ENCODE data around the gene EIF4H. TPM values are rescaled to one million over a fixed set of nuclear protein-coding genes. Genes with fewer than 3 reads are reported as not detected.

Gene EIF4H
- total and polyA plus RNA-seq, 2 of the 8 experiments (the other 6 are each of a cell fraction or from before 2014, with no cell fraction given), result 323 to 382 TPM

- Histone ChIP-seq H3K4me1 (replicated peaks in 1 of 4; ENCODE audit: control insufficient read depth in 3 of 4, insufficient read depth in 4 of 4, low read length in 3 of 4) (peaks cover 0 to 2% (median 0%) of the 10 kb centered on the region in 4 experiments; a peak in 3 of 7 replicates), H3K9ac (replicated peaks in 1 of 4; ENCODE audit: extremely low read depth in 1 of 4, low read depth in 3 of 4, low read length in 3 of 4) (no peak overlapping the region), H3K4ac (replicated peaks; ENCODE audit: insufficient read length, low read depth, low read length) (no peak overlapping the region), H2AK5ac (ENCODE audit: low read depth, low read length) (no peak overlapping the region), H4K8ac (ENCODE audit: extremely low read depth, insufficient read depth, low read length) (no peak overlapping the region), H2AFZ (ENCODE audit: low read length) (no peak overlapping the region), H4K91ac (replicated peaks; ENCODE audit: insufficient read length, low read length) (no peak overlapping the region), H2BK20ac (ENCODE audit: low read length) (no peak overlapping the region), H4K5ac (ENCODE audit: insufficient read length, low read depth, low read length) (no peak overlapping the region), H3K9me3 (ENCODE audit: insufficient read depth in 2 of 2, low read depth in 1 of 2, low read length in 1 of 2) (no peaks in the 10 kb centered on the region), H3K4me2 (ENCODE audit: insufficient read depth in 1 of 2, low read depth in 2 of 2, low read length in 2 of 2) (no peak overlapping the region), H2BK5ac (ENCODE audit: low read depth, low read length) (no peak overlapping the region), H2BK12ac (ENCODE audit: low read depth, low read length) (no peak overlapping the region), H3K27me3 (replicated peaks in 1 of 4; ENCODE audit: control insufficient read depth in 3 of 4, extremely low read depth in 1 of 4, insufficient read depth in 3 of 4, low read length in 3 of 4) (no peaks in the 10 kb centered on the region), H3K4me3 (ENCODE audit: extremely low read depth in 1 of 4, insufficient read depth in 2 of 4, low read depth in 3 of 4, low read length in 4 of 4) (no peak overlapping the region), H3K27ac (ENCODE audit: low read depth, low read length) (no peak overlapping the region), H2BK15ac (ENCODE audit: low read length) (no peak overlapping the region), H3K56ac (replicated peaks; ENCODE audit: insufficient read length, low read depth, low read length) (no peak overlapping the region), H3K36me3 (ENCODE audit: control insufficient read depth in 2 of 4, insufficient read depth in 4 of 4, low read length in 3 of 4) (peaks cover 0 to 5% (median under 1%) of the 10 kb centered on the region in 4 experiments; a peak in 3 of 8 replicates), H3K23me2 (ENCODE audit: low read depth, low read length) (no peaks in the 10 kb centered on the region), H3K18ac (ENCODE audit: extremely low read depth, low read length) (no peak overlapping the region), H3K79me1 (ENCODE audit: low read depth, low read length) (no peaks in the 10 kb centered on the region), H3K14ac (ENCODE audit: insufficient read length) (no peak overlapping the region), H3K79me2 (ENCODE audit: control insufficient read depth in 1 of 2, insufficient read depth in 2 of 2, low read length in 2 of 2) (no peaks in the 10 kb centered on the region), H2BK120ac (replicated peaks; ENCODE audit: low read depth, low read length) (no peak overlapping the region), H4K20me1 (replicated peaks in 1 of 2; ENCODE audit: control insufficient read depth in 1 of 2, insufficient read depth in 2 of 2, low read length in 2 of 2) (peaks cover 0 to 6% of the 10 kb centered on the region in 2 experiments), H3K23ac (ENCODE audit: insufficient read length) (no peak overlapping the region)
- 94% methylated on average over 8 of the region's 11 CpGs; no CpG with 5 or more reads in 1 of the 2 experiments for WGBS, 2 experiments (ENCODE audit: extremely low coverage in 1 of 2, insufficient coverage in 1 of 2, insufficient read length in 1 of 2, insufficient replicate concordance in 2 of 2, low coverage in 1 of 2, low lambda C conversion rate in 2 of 2, missing lambda C conversion rate in 1 of 2)
- ChIA-PET POLR2A (ENCODE audit: partially characterized antibody) (interaction anchor here (1.0 to 3.6 kb wide), 3 partner anchors 10 to 30 kb away, joined by 3 to 19 read pairs (median 4); no protein-coding TSS in a partner anchor), CTCF (ENCODE audit: partially characterized antibody) (interaction anchor here (1.0 to 8.3 kb wide), 3 partner anchors 15 to 184 kb away, joined by 3 to 71 read pairs (median 3); no protein-coding TSS in a partner anchor)
- no peak for FAIRE-seq
- no peak for DNase-seq (ENCODE audit: low read depth in 1 of 2, low spot score in 2 of 2)
- TF ChIP-seq RAD21 (IDR thresholded peaks at IDR 0.05 in 1 of 2, conservative IDR thresholded peaks at IDR 0.05 in 1 of 2; ENCODE audit: low read depth in 2 of 2, low read length in 2 of 2), result no peak
- no peak for TF ChIP-seq BRCA1 (IDR thresholded peaks at IDR 0.05; ENCODE audit: low read depth, low read length)
- TF ChIP-seq USF2 (IDR thresholded peaks at IDR 0.05; ENCODE audit: low read length), result no peak
- no peak for TF ChIP-seq ZNF274 (IDR thresholded peaks at IDR 0.05; ENCODE audit: borderline replicate concordance, extremely low read depth, low read length)
- TF ChIP-seq BACH1 (IDR thresholded peaks at IDR 0.05; ENCODE audit: low read length), result no peak
- TF ChIP-seq TAF7 (optimal IDR thresholded peaks at IDR 0.05; ENCODE audit: borderline replicate concordance, low read depth, low read length), result no peak
- TF ChIP-seq HDAC6 (IDR thresholded peaks at IDR 0.05; ENCODE audit: low read depth, low read length), result no peak
- no peak for TF ChIP-seq FOSL1 (IDR thresholded peaks at IDR 0.05; ENCODE audit: insufficient read depth, low read depth, low read length)
- TF ChIP-seq CHD2 (IDR thresholded peaks at IDR 0.05; ENCODE audit: low read length), result no peak
- no peak for TF ChIP-seq RFX5 (IDR thresholded peaks at IDR 0.05; ENCODE audit: borderline replicate concordance, low read depth, low read length)
- TF ChIP-seq RXRA (IDR thresholded peaks at IDR 0.05; ENCODE audit: insufficient read depth, low read depth, low read length), result no peak
- no peak for TF ChIP-seq BCL11A (IDR thresholded peaks at IDR 0.05; ENCODE audit: low read depth in 2 of 2, low read length in 2 of 2)
- TF ChIP-seq PHF8 (conservative IDR thresholded peaks at IDR 0.05; ENCODE audit: low read depth, low read length), result no peak
Measured at GRCh38 chr7:74221713-74222112, 47.6 kb downstream of the EIF4H start.

All from H1 (cell line).